HPDE6-E6E7 (cell line): Measurements from ENCODE around the gene RECK.

Experiments
- DNase-seq: peaks from one replicate; pipeline ENCODE4 v3.0.0; 2011; ENCODE audit warnings: missing footprints; ENCODE audit errors: extremely low spot score

The RECK gene

GRCh38 chr9:36029202-36029601, 7.5 kb upstream of the RECK start:
- no peak for DNase-seq

GRCh38 chr9:36029765-36030528, 6.8 kb upstream of the RECK start:
- DNase-seq, result peak; percentile 50

- DNase-seq, result no peak
These were observed 5.8 kb upstream of the RECK start for GRCh38 chr9:36030871-36031270.

GRCh38 chr9:36031774-36032555, 4.7 kb upstream of the RECK start:
- no peak for DNase-seq

- DNase-seq, result no peak
These were observed 2.9 kb upstream of the RECK start for GRCh38 chr9:36033788-36034187.

- DNase-seq, result no peak
These were observed 2.5 kb upstream of the RECK start for GRCh38 chr9:36034234-36034633.

- no peak for DNase-seq
These were observed 1.7 kb upstream of the RECK start for GRCh38 chr9:36035006-36035405.

- DNase-seq, result no peak
These were observed 397 bp upstream of the RECK start for GRCh38 chr9:36036253-36036779.

- DNase-seq, result peak; percentile 12
These were observed 923 bp downstream of the RECK start for GRCh38 chr9:36037549-36038122.

- DNase-seq, result no peak
These were observed 2.4 kb downstream of the RECK start for GRCh38 chr9:36039121-36039520.

GRCh38 chr9:36039696-36040095, 3.0 kb downstream of the RECK start:
- DNase-seq, result no peak

- DNase-seq, result no peak
These were observed 3.7 kb downstream of the RECK start for GRCh38 chr9:36040271-36040925.

- DNase-seq, result no peak
These were observed 4.8 kb downstream of the RECK start for GRCh38 chr9:36041506-36041905.

- DNase-seq, result no peak
These were observed 8.9 kb downstream of the RECK start for GRCh38 chr9:36045610-36046009.

GRCh38 chr9:36046923-36047322, 10.2 kb downstream of the RECK start:
- DNase-seq, result no peak

GRCh38 chr9:36049408-36049807, 12.7 kb downstream of the RECK start:
- DNase-seq, result no peak

- no peak for DNase-seq
These were observed 13.8 kb downstream of the RECK start for GRCh38 chr9:36050476-36050875.

- no peak for DNase-seq
These were observed 14.6 kb downstream of the RECK start for GRCh38 chr9:36051317-36051716.

- no peak for DNase-seq
These were observed 17.3 kb downstream of the RECK start for GRCh38 chr9:36053971-36054370.

- DNase-seq, result no peak
These were observed 20.2 kb downstream of the RECK start for GRCh38 chr9:36056896-36057295.

GRCh38 chr9:36063804-36064447, 27.2 kb downstream of the RECK start:
- DNase-seq, result no peak
